Left ventricle myocardium superior (tissue), 1 donor: ENCODE results near the gene ETV6. TPM values are rescaled to one million over a fixed set of nuclear protein-coding genes. Genes with fewer than 3 reads are reported as not detected.

Experiments used
- ATAC-seq: fragments of 200-7000 bp; cut with Tn5 transposase; one replicate; pipeline ENCODE4 v1.9.1; 2020; ENCODE audit warnings: mild to moderate bottlenecking, moderate library complexity
- DNase-seq: peaks from one replicate; pipeline ENCODE4 v3.0.0-alpha.2; 2020
- intact Hi-C: fragments of 100-400 bp; cut with micrococcal nuclease; formaldehyde crosslinking; loops from one replicate; pipeline ENCODE4 v1.11.0; 2022
- total RNA-seq: library from RNA; stranded (reverse); fragmentation: NEBNext Ultra II Directional; extraction: Animal tissue kit (Norgen Biotek cat#: 25700); gene quantifications from one replicate; pipeline ENCODE4 v1.2.1, GENCODE V29; 2021
- donor health status: DM: no; HTN: yes; CAD: no; lungs with severe emphysema.

ETV6 gene
- total RNA-seq, 1 donor from 2014 or later = 14.7 TPM

GRCh38 chr12:11685716-11686115, 36.2 kb downstream of the ETV6 start:
- ATAC-seq (no peak), DNase-seq (no peak)
- intact Hi-C loops = no loop called here

- intact Hi-C loops = no loop called here
- ATAC-seq = no peak
- DNase-seq = no peak
These were observed 36.6 kb downstream of the ETV6 start for GRCh38 chr12:11686120-11686519.

GRCh38 chr12:11687528-11687927, 38.1 kb downstream of the ETV6 start:
- intact Hi-C loops = no loop called here
- DNase-seq (no peak), ATAC-seq (no peak)

- no peak for ATAC-seq
These were observed 38.9 kb downstream of the ETV6 start for GRCh38 chr12:11688379-11688778.

GRCh38 chr12:11688831-11689230, 39.4 kb downstream of the ETV6 start:
- DNase-seq (no peak), ATAC-seq (no peak)
- intact Hi-C loops = no loop called here

More at GRCh38 chr12:11688379-11688778, 38.9 kb downstream of the ETV6 start:
- DNase-seq = no peak
- intact Hi-C loops = no loop called here

- DNase-seq (no peak), ATAC-seq (no peak)
- intact Hi-C loops = no loop called here
These were observed 40.2 kb downstream of the ETV6 start for GRCh38 chr12:11689591-11690186.

- intact Hi-C loops = no loop called here
- ATAC-seq (no peak), DNase-seq (no peak)
These were observed 43.6 kb downstream of the ETV6 start for GRCh38 chr12:11693067-11693466.

- intact Hi-C loops = no loop called here
- ATAC-seq = no peak
- DNase-seq = no peak
These were observed 44.1 kb downstream of the ETV6 start for GRCh38 chr12:11693601-11694000.

GRCh38 chr12:11694528-11694927, 45.1 kb downstream of the ETV6 start:
- intact Hi-C loops = no loop called here

GRCh38 chr12:11695321-11695720, 45.8 kb downstream of the ETV6 start:
- intact Hi-C loops = no loop called here
- peak; percentile 68 for ATAC-seq
- no peak for DNase-seq

More at GRCh38 chr12:11694528-11694927, 45.1 kb downstream of the ETV6 start:
- no peak for ATAC-seq
- no peak for DNase-seq

- intact Hi-C loops = no loop called here
- DNase-seq = no peak
- ATAC-seq = no peak
These were observed 46.6 kb downstream of the ETV6 start for GRCh38 chr12:11696084-11696483.

- DNase-seq (no peak), ATAC-seq (no peak)
- intact Hi-C loops = no loop called here
These were observed 47.7 kb downstream of the ETV6 start for GRCh38 chr12:11697131-11697530.

GRCh38 chr12:11697670-11698387, 48.4 kb downstream of the ETV6 start:
- DNase-seq (no peak), ATAC-seq (no peak)
- intact Hi-C loops = no loop called here

GRCh38 chr12:11698729-11699128, 49.3 kb downstream of the ETV6 start:
- DNase-seq (no peak), ATAC-seq (no peak)
- intact Hi-C loops = no loop called here

GRCh38 chr12:11701433-11701832, 52.0 kb downstream of the ETV6 start:
- ATAC-seq (no peak), DNase-seq (no peak)
- intact Hi-C loops = no loop called here

GRCh38 chr12:11702959-11703358, 53.5 kb downstream of the ETV6 start:
- intact Hi-C loops = no loop called here
- ATAC-seq (no peak), DNase-seq (no peak)

- no peak for ATAC-seq
- intact Hi-C loops = no loop called here
- DNase-seq = no peak
These were observed 53.9 kb downstream of the ETV6 start for GRCh38 chr12:11703378-11703777.

- ATAC-seq (no peak), DNase-seq (no peak)
- intact Hi-C loops = no loop called here
These were observed 54.6 kb downstream of the ETV6 start for GRCh38 chr12:11704089-11704488.

- intact Hi-C loops = no loop called here
- peak; percentile 39 for ATAC-seq
- DNase-seq = no peak
These were observed 55.5 kb downstream of the ETV6 start for GRCh38 chr12:11705010-11705409.

GRCh38 chr12:11706509-11707379, 57.3 kb downstream of the ETV6 start:
- ATAC-seq (peak; percentile 51), DNase-seq (no peak)
- intact Hi-C loops = no loop called here
